ENCODE measurements around the gene FHOD3. TPM values are rescaled to one million over a fixed set of nuclear protein-coding genes. Genes with fewer than 3 reads are reported as not detected.

The FHOD3 gene
- polyA plus RNA-seq, 1 experiment = 41.1 TPM

DNA sequence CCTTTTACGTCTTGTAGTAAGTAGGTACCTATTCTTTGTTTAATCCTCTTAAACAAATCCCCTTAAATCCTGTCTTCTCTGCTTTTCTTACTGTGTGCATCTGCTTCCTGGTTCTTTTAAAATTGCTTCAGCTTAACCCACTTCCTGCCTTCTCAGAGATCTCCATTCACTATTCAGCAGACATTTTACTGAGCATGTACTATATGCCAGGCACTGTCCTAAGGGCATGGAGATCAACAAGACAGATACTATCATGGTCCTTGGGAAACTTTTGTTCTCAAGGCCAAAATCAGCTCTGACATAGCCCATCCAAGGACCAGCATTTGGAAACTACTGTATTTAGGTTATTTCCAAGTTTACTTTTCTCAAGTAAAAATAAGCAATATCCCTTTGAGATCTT is 303.8 kb downstream of the FHOD3 start:
- Histone ChIP-seq H3K27ac (ENCODE audit: low read depth, low read length) (no peak overlapping the region), H3K9me3 (ENCODE audit: control insufficient read depth, insufficient read depth, low read length) (no peaks in the 10 kb centered on the region), H3K4me3 (ENCODE audit: low read depth, low read length) (no peak overlapping the region), H3K27me3 (ENCODE audit: control insufficient read depth, insufficient read depth, low read length) (no peaks in the 10 kb centered on the region)
- no peak for DNase-seq (ENCODE audit: low read depth, low spot score)
- POLR2A ChIA-PET = no interaction called here
- CTCF ChIA-PET = no interaction called here
- TF ChIP-seq CTCF (IDR thresholded peaks at IDR 0.05; ENCODE audit: low read depth, low read length) = no peak

DNA sequence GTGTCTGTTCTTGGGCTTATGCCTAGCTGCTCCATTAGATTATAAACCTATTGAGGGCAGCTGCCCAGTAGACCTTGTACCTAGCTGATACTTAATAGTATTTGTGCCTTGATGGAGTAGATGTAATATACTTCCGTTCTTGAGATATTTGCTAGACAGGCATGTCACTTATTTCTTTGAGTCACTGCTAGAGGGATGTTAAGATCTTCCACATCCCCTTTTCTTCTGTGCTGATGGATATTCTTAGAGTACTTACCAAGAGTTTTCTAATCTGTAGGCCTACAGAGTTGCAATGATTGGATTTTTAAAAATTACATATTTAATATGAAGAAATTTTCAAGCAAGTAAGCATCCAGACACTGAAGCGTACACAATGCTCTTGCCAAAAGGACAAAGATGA is 304.6 kb downstream of the FHOD3 start:
- Histone ChIP-seq H3K9me3 (ENCODE audit: control insufficient read depth, insufficient read depth, low read length) (no peaks in the 10 kb centered on the region), H3K27ac (ENCODE audit: low read depth, low read length) (no peak overlapping the region), H3K4me3 (ENCODE audit: low read depth, low read length) (no peak overlapping the region), H3K27me3 (ENCODE audit: control insufficient read depth, insufficient read depth, low read length) (no peaks in the 10 kb centered on the region)
- ChIA-PET CTCF (no interaction called here), POLR2A (no interaction called here)
- DNase-seq (ENCODE audit: low read depth, low spot score) = no peak
- no peak for TF ChIP-seq CTCF (IDR thresholded peaks at IDR 0.05; ENCODE audit: low read depth, low read length)

- no peak overlapping the region for H3K4me3 ChIP-seq (ENCODE audit: low read depth, low read length)
- H3K27ac ChIP-seq (ENCODE audit: low read depth, low read length) = no peak overlapping the region
- H3K9me3 ChIP-seq (ENCODE audit: control insufficient read depth, insufficient read depth, low read length) = no peaks in the 10 kb centered on the region
- ChIA-PET CTCF (no interaction called here), POLR2A (no interaction called here)
- no peak for TF ChIP-seq CTCF (IDR thresholded peaks at IDR 0.05; ENCODE audit: low read depth, low read length)
- H3K27me3 ChIP-seq (ENCODE audit: control insufficient read depth, insufficient read depth, low read length) = no peaks in the 10 kb centered on the region
- no peak for DNase-seq (ENCODE audit: low read depth, low spot score)
Measured at GRCh38 chr18:36602620-36603019, 305.1 kb downstream of the FHOD3 start.

- Histone ChIP-seq H3K4me3 (ENCODE audit: low read depth, low read length) (no peak overlapping the region), H3K9me3 (ENCODE audit: control insufficient read depth, insufficient read depth, low read length) (no peaks in the 10 kb centered on the region), H3K27me3 (ENCODE audit: control insufficient read depth, insufficient read depth, low read length) (no peaks in the 10 kb centered on the region), H3K27ac (ENCODE audit: low read depth, low read length) (no peak overlapping the region)
- no peak for DNase-seq (ENCODE audit: low read depth, low spot score)
- no peak for TF ChIP-seq CTCF (IDR thresholded peaks at IDR 0.05; ENCODE audit: low read depth, low read length)
- ChIA-PET POLR2A (no interaction called here), CTCF (no interaction called here)
Measured at GRCh38 chr18:36608107-36608506, 310.6 kb downstream of the FHOD3 start.

DNA sequence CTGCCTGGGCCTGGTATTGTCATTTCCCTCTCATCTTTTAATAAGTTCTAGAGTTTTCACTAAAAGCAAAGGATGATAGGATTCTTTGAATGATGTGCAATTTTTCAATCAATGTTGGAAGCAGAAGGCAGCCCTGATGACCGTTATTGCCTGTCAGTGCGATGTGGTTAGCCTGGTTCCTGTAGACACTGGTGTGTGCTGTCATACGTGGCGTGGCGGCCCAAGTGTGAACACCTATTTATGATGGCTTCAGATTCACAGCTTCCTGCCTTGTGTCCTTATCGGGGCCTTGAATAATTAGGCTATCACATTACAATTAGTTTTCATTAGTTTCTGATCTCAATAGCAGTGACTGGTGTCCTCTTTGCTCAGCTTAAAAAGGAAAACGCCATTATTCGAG is 312.7 kb downstream of the FHOD3 start:
- POLR2A ChIA-PET = no interaction called here

More for the DNA sequence above, 312.7 kb downstream of the FHOD3 start:
- TF ChIP-seq CTCF (IDR thresholded peaks at IDR 0.05; ENCODE audit: low read depth, low read length) = no peak
- no peak for DNase-seq (ENCODE audit: low read depth, low spot score)
- Histone ChIP-seq H3K9me3 (ENCODE audit: control insufficient read depth, insufficient read depth, low read length) (no peaks in the 10 kb centered on the region), H3K27me3 (ENCODE audit: control insufficient read depth, insufficient read depth, low read length) (no peaks in the 10 kb centered on the region), H3K4me3 (ENCODE audit: low read depth, low read length) (no peak overlapping the region), H3K27ac (ENCODE audit: low read depth, low read length) (no peak overlapping the region)
- CTCF ChIA-PET = no interaction called here

All from AG04450 (cell line).